Subcutaneous adipose tissue (tissue), 4 donors: ENCODE measurements around the gene ADGRG7. TPM values are rescaled to one million over a fixed set of nuclear protein-coding genes. Genes with fewer than 3 reads are reported as not detected.

Experiments
- CTCF ChIP-seq: fragments of 450-650 bp; IDR thresholded peaks from one replicate; pipeline ENCODE4 v1.5.1; 2016; ENCODE audit warnings: low read depth, mild to moderate bottlenecking, control low read depth, antibody characterized with exemption, moderate library complexity
- total RNA-seq, 4 donors: library from RNA; depleted of rRNA; stranded (reverse); fragments of >200 nt; gene quantifications; one replicate each; pipeline ENCODE4 v1.1.0, GENCODE V29; 2016

Gene ADGRG7
- total RNA-seq, 4 donors from 2014 or later, result not detected

GRCh38 chr3:100647657-100648056 lies 38.3 kb downstream of the ADGRG7 start:
- TF ChIP-seq CTCF, result no peak

GRCh38 chr3:100650651-100651619 lies 41.5 kb downstream of the ADGRG7 start:
- no peak for TF ChIP-seq CTCF

- TF ChIP-seq CTCF, result no peak
Measured at GRCh38 chr3:100653604-100654294, 44.3 kb downstream of the ADGRG7 start.

GRCh38 chr3:100656945-100657344 lies 47.5 kb downstream of the ADGRG7 start:
- no peak for TF ChIP-seq CTCF

- TF ChIP-seq CTCF, result no peak
Measured at GRCh38 chr3:100662113-100662823, 52.9 kb downstream of the ADGRG7 start.

GRCh38 chr3:100665230-100665629 lies 55.8 kb downstream of the ADGRG7 start:
- no peak for TF ChIP-seq CTCF
